Epithelial cell of proximal tubule (primary cell): Measurements from ENCODE around the gene JARID2. TPM values are rescaled to one million over a fixed set of nuclear protein-coding genes. Genes with fewer than 3 reads are reported as not detected.

Source experiments
- DNase-seq: peaks from one replicate; pipeline ENCODE4 v3.0.0-alpha.2; 2011; ENCODE audit warnings: low read depth
- H3K4me3 ChIP-seq: 2 replicates; pipeline ENCODE4 v1.5.1; 2011; ENCODE audit warnings: low read depth, mild to moderate bottlenecking, low read length
- CTCF ChIP-seq: conservative IDR thresholded peaks from 2 replicates; pipeline ENCODE4 v1.5.1; 2012; ENCODE audit warnings: low read depth, mild to moderate bottlenecking, low read length
- total RNA-seq: library from RNA; depleted of rRNA; stranded (reverse); fragments of >200 nt; gene quantifications from 2 replicates; pipeline ENCODE4 v1.2.3, GENCODE V29; 2015

JARID2 gene
- total RNA-seq, 1 donor from 2014 or later = 5.1 TPM

DNA sequence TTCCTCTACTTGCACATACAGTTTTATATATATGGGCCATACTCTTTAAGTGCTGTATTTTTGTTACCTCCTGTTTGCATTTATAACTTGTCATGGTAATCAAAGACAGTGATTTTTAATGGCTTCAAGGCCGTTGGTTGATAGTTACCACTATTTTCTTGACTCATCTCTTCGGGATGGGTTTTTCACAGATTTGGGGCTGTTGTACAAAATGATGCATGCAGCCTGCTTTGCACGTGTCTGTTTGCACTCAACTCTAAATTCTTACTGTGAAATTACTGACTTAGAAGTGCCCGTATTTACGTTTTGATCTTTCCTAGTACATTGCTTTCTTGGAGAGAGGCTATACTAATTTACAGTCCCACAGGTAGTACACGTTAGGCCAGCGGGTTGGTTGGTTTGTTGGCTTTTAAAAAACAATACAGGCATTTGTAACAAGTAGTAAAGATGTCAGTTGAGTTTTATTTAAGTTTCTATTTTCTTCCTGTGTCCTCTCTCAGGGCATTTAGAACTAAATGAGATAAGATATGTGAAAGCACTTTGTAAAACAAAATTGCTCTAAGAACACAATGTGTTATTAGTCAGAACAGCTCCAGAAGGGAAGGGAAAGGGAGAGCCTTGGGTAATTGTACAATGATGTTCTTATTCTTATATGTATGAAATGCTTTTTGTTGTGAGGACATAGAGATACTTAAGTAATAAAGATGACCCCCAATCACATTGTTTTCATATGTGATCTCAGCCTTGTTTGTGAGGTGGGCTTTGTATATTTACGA is 11.7 kb downstream of the JARID2 start:
- no peak for DNase-seq
- H3K4me3 ChIP-seq = no peak overlapping the region
- no peak for TF ChIP-seq CTCF

DNA sequence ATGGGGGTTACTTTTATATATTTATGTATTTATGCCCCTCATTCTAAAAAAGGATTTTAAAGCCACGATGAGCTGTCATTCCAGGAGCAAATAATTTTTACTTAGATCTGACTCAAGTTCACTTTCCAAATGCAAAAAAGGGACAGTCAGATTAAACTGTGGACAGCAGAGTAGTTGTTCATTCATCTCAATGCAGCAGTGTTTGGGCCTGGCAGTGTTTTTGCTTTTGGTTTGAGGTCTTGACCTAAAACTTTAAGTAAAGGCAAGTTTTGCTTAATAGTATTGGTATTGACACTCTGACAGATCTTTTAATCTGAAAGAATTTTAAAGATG is 13.9 kb downstream of the JARID2 start:
- TF ChIP-seq CTCF = no peak
- H3K4me3 ChIP-seq = no peak overlapping the region
- no peak for DNase-seq

DNA sequence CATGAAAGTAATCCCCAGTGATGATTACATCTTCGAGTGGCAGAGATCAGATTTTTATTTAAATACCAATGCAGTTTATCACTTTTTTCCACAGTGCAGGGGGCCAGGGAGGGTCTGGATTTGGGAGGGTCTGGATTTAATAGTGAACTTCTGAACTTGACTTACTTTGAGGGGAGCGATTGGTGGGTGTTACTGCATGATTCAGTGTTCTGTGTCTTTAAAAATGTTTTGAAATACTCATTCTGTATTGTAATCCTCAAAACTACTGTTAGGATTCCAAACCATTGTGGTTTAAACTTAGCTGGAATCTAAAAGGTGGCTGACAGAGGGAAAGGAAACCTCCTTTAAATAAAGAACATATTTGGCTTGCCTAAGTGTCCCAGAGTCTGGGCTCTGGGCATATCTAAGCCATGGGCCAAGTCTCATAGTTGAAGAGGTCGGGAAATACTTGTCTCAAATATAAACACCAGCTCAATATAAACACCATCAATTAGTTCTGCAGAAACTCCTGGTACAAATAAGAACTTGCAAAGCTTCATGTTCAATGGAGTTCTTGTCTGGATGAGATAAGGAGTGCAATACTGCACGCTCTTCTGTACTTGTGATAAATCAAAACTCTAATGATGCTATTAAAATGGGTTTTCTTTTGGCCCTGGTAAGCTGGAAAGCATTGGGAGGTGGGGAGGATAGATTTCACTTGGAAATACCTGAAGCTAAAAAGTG is 14.4 kb downstream of the JARID2 start:
- DNase-seq = no peak
- H3K4me3 ChIP-seq = no peak overlapping the region
- no peak for TF ChIP-seq CTCF

DNA sequence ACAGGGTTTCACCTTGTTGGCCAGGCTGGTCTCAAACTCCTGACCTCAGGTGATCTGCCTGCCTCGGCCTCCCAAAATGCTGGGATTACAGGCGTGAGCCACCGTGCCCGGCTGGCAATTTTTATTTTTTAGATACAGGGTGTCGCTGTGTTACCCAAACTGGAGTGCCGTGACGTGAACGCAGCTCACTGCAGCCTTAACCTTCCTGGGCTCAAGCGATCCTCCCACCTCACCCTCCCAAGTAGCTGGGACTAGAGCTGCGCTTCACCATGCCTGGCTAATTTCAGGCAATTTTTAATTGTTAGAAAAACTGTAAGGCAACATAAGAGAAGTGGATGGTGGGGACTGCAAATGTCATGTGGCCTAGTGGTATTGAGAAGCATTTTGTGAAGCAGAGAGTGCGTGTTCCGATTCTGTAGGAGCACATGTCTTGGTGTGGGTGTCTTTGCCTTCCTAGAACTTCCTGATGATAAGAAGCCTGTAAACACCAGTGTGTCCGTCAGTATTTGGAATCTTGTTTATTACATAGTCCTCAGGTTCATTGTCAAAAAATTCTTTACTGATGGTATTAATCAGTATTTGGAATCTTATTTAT is 18.0 kb downstream of the JARID2 start:
- no peak for DNase-seq
- no peak for TF ChIP-seq CTCF
- H3K4me3 ChIP-seq = no peak overlapping the region

- TF ChIP-seq CTCF = no peak
- no peak for DNase-seq
- no peak overlapping the region for H3K4me3 ChIP-seq
Measured at GRCh38 chr6:15264412-15264811, 18.5 kb downstream of the JARID2 start.

DNA sequence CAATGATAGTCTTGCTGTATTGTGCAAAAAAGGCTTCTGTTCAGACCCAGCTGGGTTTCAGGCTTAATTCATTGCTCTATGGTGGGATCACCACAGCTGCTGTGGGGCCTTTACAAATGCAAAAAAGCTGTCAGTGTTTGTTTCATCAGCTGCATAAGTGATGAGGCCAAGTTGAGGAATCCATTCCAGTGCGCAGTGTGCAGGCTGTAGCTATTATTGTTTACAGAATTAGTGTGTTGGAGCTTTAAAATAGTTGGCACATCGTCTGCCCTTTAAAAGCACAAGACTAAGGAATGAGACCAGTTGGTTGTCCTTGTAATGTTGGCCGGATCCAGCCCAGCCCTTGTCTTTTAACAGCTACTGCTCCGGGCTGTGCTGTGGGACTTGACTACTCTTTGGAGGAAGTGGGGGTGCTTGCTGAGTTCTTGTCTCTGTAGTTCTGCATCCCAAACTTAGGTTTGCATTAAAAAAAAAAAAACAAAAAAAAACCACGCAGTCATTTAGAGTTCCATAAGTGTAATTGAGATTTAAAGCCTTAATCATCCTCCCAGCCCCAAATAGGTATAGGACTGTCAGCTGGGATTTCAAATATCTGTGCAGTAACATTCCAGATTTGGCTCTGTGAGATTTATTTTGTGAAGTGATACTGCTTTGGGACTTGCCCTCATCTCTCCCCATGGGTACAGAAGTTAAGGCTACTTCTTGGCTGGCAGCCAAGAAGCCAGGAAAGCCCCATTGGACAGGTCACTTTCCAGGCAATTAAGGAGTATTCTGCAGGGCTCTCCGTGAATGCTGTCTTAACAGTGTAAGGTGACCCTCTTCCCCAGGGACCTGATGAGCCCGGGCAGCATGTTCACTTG is 19.3 kb downstream of the JARID2 start:
- H3K4me3 ChIP-seq = no peak overlapping the region
- no peak for TF ChIP-seq CTCF
- no peak for DNase-seq
